ENCODE results near the gene RNF145. TPM values are rescaled to one million over a fixed set of nuclear protein-coding genes. Genes with fewer than 3 reads are reported as not detected.

The RNF145 gene
- total and polyA plus RNA-seq, 3 experiments from 2014 or later = 12.9 to 85.0 (median 80.0) TPM

DNA sequence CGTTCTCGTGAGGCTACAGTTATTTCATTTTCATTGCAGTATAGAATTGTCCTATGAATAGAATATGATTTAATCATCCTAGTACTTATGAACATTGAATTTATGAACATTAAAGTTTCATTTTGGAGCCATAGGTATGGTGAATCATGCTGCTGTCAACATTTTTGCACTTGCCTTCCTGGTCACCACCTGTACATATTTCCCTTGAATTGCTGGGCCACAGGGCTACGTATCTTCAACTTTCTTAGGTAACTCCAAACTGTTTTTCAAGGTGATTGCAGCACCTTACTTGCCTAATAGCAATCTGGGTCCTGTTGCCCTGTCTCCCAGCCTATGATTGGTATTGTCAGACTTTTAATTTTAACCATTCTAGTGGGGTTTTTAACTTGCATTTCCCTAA, 6.5 kb upstream of the RNF145 start:
- Histone ChIP-seq H3K4me3 (ENCODE audit: low read length) (no peak overlapping the region), H3K4me1 (ENCODE audit: insufficient read depth, low read length) (no peaks in the 10 kb centered on the region), H3K9me3 (ENCODE audit: low read length) (no peaks in the 10 kb centered on the region), H3K36me3 (ENCODE audit: insufficient read depth, low read length) (no peaks in the 10 kb centered on the region), H3K27me3 (ENCODE audit: insufficient read depth, low read length, poor library complexity, severe bottlenecking) (no peaks in the 10 kb centered on the region), H3K27ac (ENCODE audit: low read depth, low read length) (no peak overlapping the region)
- Mint-ChIP-seq H3K27me3 (peaks cover 7 to 12% of the 10 kb centered on the region in 2 donors), H3K36me3 (no peaks in the 10 kb centered on the region), H3K4me1 (peaks cover 8 to 13% (median 12%) of the 10 kb centered on the region in 3 donors), H3K4me3 (no peak overlapping the region), H3K9me3 (no peaks in the 10 kb centered on the region), H3K27ac (no peak overlapping the region)
- CTCF ChIA-PET = interaction anchor here (1.3 kb wide), 1 partner anchor 18 kb away, joined by 4 read pairs; no protein-coding TSS in a partner anchor
- no peak for DNase-seq
- POLR2A ChIA-PET = no interaction called here

DNA sequence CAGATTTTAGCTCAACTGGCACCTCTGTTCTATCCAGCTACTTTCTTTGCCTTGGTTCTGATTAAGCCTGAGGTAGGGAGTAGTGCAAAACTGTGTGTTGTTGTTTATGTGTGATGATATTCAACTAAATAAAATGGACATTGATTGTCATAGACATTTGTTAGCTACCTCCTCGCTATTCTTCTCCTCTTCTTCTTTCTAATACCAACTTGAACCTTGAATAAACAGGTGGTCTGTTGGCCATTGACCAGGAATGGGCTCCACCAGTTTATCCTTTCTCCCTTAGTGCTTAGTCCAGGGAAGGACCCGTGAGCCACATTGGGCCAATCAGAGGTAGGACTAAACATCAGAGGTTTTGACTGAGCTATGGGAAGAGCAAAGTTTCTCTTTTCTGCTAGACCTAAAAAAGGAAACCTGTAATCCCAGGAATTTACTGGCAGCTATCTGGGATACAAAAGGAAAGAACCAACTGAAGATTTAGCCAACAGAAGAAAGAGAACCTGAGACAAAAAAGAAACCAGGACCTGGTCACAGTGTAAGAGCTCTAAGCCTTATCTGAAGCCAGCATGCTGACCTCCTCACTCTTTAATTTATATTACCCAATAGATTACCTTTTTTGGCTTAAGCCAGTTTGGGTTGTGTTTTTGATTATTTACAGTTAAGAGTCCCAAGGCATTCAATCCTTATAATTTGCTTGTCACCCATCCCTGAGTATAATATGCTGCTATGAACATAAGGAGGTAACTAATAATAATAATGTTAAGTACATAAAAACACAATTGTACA, 5.3 kb upstream of the RNF145 start:
- no peaks in the 10 kb centered on the region for H3K9me3 Mint-ChIP-seq
- DNase-seq = no peak
- CTCF ChIA-PET = interaction anchor here (1.3 kb wide), 1 partner anchor 16 kb away, joined by 4 read pairs; no protein-coding TSS in a partner anchor
- H3K27ac Mint-ChIP-seq = peak overlapping the region in 1 of 8 donors; percentile 32
- H3K36me3 Mint-ChIP-seq = peaks cover 0 to 2% (median 0%) of the 10 kb centered on the region in 3 donors
- no peak overlapping the region for H3K27ac ChIP-seq (ENCODE audit: low read depth, low read length)
- no peaks in the 10 kb centered on the region for H3K9me3 ChIP-seq (ENCODE audit: low read length)
- H3K27me3 ChIP-seq (ENCODE audit: insufficient read depth, low read length, poor library complexity, severe bottlenecking) = no peaks in the 10 kb centered on the region
- peaks cover 9% of the 10 kb centered on the region for H3K4me1 ChIP-seq (ENCODE audit: insufficient read depth, low read length)
- H3K27me3 Mint-ChIP-seq = peaks cover 9 to 10% of the 10 kb centered on the region in 2 donors
- H3K36me3 ChIP-seq (ENCODE audit: insufficient read depth, low read length) = no peaks in the 10 kb centered on the region
- peaks cover 15 to 17% (median 16%) of the 10 kb centered on the region in 3 donors for H3K4me1 Mint-ChIP-seq
- no peak overlapping the region for H3K4me3 ChIP-seq (ENCODE audit: low read length)
- peak overlapping the region in 1 of 7 donors; percentile 32 for H3K4me3 Mint-ChIP-seq
- POLR2A ChIA-PET = interaction anchor here (0.5 kb wide), 1 partner anchor 10 kb away, joined by 5 read pairs; no protein-coding TSS in a partner anchor

DNA sequence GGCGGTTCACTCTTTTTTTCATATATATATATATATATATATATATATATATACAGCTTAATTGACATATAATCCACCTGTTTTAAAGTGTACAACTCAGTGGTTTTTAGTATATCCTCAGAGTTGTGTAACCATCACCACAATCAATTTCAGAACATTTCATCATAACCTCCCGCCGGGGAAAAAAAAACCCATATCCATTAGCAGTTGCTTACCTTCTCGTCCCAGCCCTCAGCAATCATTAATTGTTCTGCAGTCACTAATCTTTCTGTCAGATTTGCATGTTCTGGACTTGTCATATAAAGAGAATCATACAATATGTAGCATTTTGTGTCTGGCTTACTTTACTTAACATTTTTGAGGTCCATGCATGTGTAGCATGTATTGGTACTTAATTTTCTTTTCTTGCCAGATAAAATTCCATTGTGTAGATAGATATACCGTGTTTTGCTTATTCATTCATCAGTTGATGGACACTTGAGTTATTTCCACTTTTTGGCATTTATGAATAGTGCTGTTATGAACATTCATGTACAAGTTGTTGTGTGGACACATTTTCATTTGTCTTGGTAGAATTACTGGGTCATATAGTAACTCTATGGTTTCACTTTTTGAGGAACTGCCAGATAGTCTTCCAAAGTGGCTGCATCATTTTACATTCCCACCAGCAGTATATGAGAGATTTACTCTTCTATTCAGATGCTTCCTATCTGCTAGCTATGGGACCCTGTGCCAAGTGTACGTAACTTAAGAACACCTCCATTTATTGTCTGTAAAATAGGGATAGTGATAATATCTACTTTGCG, 3.5 kb upstream of the RNF145 start:
- ChIA-PET POLR2A (no interaction called here), CTCF (no interaction called here)
- Histone ChIP-seq H3K27me3 (ENCODE audit: insufficient read depth, low read length, poor library complexity, severe bottlenecking) (no peaks in the 10 kb centered on the region), H3K27ac (ENCODE audit: low read depth, low read length) (no peak overlapping the region), H3K4me3 (ENCODE audit: low read length) (no peak overlapping the region), H3K9me3 (ENCODE audit: low read length) (no peaks in the 10 kb centered on the region), H3K4me1 (ENCODE audit: insufficient read depth, low read length) (peaks cover 10% of the 10 kb centered on the region), H3K36me3 (ENCODE audit: insufficient read depth, low read length) (no peaks in the 10 kb centered on the region)
- Mint-ChIP-seq H3K9me3 (no peaks in the 10 kb centered on the region), H3K27ac (peak overlapping the region in 1 of 8 donors; percentile 2), H3K4me3 (peak overlapping the region in 1 of 7 donors; percentile 31), H3K36me3 (peaks cover 0 to 11% (median 0%) of the 10 kb centered on the region in 3 donors), H3K4me1 (peaks cover 17 to 23% (median 20%) of the 10 kb centered on the region in 3 donors), H3K27me3 (peaks cover 9 to 10% of the 10 kb centered on the region in 2 donors)
- no peak for DNase-seq

DNA sequence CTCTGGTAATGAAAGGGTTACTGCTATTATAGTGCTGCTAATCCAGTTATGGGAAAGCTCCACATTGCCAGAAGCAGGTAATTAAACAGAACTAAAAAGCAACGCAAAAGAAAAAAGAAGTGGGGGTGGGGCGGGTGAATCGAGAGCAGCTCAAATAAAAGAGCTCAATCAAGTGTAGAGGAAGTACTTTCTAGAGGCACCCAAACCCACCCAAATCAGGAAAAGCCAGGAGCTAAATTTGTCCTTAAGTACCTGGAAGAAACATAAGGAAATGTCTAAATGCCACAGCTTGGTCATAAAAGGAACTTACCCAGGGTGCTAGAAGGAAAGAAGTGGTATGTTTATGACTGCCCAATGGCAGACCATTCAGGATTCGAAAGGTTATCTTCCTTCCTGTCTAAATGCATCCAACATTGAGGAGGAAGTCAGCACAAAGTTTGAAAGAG, 2.4 kb upstream of the RNF145 start:
- no peaks in the 10 kb centered on the region for H3K27me3 ChIP-seq (ENCODE audit: insufficient read depth, low read length, poor library complexity, severe bottlenecking)
- Mint-ChIP-seq H3K4me3 (no peak overlapping the region), H3K9me3 (no peaks in the 10 kb centered on the region), H3K27me3 (peaks cover 6 to 9% of the 10 kb centered on the region in 2 donors), H3K4me1 (peaks cover 23 to 29% (median 28%) of the 10 kb centered on the region in 3 donors), H3K27ac (peak overlapping the region in 1 of 8 donors; percentile 6), H3K36me3 (peaks cover 0 to 17% (median 0%) of the 10 kb centered on the region in 3 donors)
- no peak overlapping the region for H3K27ac ChIP-seq (ENCODE audit: low read depth, low read length)
- no peaks in the 10 kb centered on the region for H3K9me3 ChIP-seq (ENCODE audit: low read length)
- H3K4me3 ChIP-seq (ENCODE audit: low read length) = no peak overlapping the region
- peaks cover 19% of the 10 kb centered on the region for H3K4me1 ChIP-seq (ENCODE audit: insufficient read depth, low read length)
- no peak for DNase-seq
- POLR2A ChIA-PET = no interaction called here
- H3K36me3 ChIP-seq (ENCODE audit: insufficient read depth, low read length) = no peaks in the 10 kb centered on the region
- CTCF ChIA-PET = no interaction called here

DNA sequence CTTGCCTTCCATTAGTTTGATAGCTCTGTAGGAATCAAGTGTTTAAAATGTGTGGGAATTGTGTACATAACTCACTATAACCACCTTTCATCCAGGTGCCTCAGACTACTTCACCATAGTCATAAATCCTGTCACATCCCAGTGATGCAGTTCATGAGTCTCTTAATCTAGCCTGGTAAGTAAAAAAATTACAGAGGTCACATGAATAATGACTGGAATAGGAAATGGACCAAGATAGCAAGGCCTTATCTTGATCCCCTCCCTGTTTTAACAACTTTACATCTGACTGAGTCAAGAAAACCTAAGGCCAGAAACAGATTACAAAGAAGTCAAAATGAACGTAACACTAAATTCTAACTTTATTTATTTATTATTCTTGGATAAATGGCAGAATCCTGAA, 1.5 kb upstream of the RNF145 start:
- CTCF ChIA-PET = no interaction called here
- Mint-ChIP-seq H3K36me3 (peaks cover 0 to 17% (median 0%) of the 10 kb centered on the region in 3 donors), H3K27ac (peak overlapping the region in 6 of 8 donors; percentile 28 to 98 (median 96)), H3K27me3 (peaks cover 6 to 9% of the 10 kb centered on the region in 2 donors), H3K9me3 (no peaks in the 10 kb centered on the region), H3K4me1 (peaks cover 30 to 38% (median 37%) of the 10 kb centered on the region in 3 donors), H3K4me3 (peak overlapping the region; percentile 57 to 97 (median 96))
- POLR2A ChIA-PET = no interaction called here
- no peaks in the 10 kb centered on the region for H3K36me3 ChIP-seq (ENCODE audit: insufficient read depth, low read length)
- DNase-seq = no peak
- no peaks in the 10 kb centered on the region for H3K27me3 ChIP-seq (ENCODE audit: insufficient read depth, low read length, poor library complexity, severe bottlenecking)
- H3K9me3 ChIP-seq (ENCODE audit: low read length) = no peaks in the 10 kb centered on the region
- peaks cover 28% of the 10 kb centered on the region for H3K4me1 ChIP-seq (ENCODE audit: insufficient read depth, low read length)
- H3K4me3 ChIP-seq (ENCODE audit: low read length) = no peak overlapping the region
- no peak overlapping the region for H3K27ac ChIP-seq (ENCODE audit: low read depth, low read length)

DNA sequence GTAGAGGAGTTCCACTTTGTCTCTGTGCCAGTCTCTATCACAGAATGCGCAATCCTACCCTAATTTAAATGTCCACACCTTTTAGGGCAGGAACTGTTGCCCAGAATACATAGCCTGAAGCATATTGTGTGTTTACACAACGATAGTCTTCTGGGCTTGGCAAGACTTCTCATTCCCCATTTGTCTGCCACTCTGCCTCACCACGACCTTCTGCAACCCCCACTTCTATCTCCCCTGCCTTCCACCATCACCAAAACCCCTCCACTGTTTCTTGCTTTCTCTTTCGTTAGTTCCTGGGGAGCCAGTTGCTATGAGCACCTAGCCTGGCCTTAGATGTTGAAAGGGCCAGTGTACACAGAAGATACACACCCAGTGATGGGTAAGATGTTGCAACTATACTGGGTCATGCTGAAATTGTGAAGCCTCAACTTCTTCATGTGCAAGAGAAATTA, 883 bp upstream of the RNF145 start:
- Mint-ChIP-seq H3K27ac (peak overlapping the region; percentile 7 to 98 (median 96)), H3K36me3 (peaks cover 0 to 17% (median 0%) of the 10 kb centered on the region in 3 donors), H3K27me3 (peaks cover 6 to 9% of the 10 kb centered on the region in 2 donors), H3K4me1 (peaks cover 36 to 44% (median 43%) of the 10 kb centered on the region in 3 donors), H3K9me3 (no peaks in the 10 kb centered on the region), H3K4me3 (peak overlapping the region; percentile 93 to 97 (median 96))
- Histone ChIP-seq H3K27ac (ENCODE audit: low read depth, low read length) (no peak overlapping the region), H3K27me3 (ENCODE audit: insufficient read depth, low read length, poor library complexity, severe bottlenecking) (no peaks in the 10 kb centered on the region), H3K9me3 (ENCODE audit: low read length) (no peaks in the 10 kb centered on the region), H3K4me1 (ENCODE audit: insufficient read depth, low read length) (peaks cover 34% of the 10 kb centered on the region), H3K4me3 (ENCODE audit: low read length) (peak overlapping the region; percentile 75), H3K36me3 (ENCODE audit: insufficient read depth, low read length) (no peaks in the 10 kb centered on the region)
- ChIA-PET POLR2A (no interaction called here), CTCF (no interaction called here)
- DNase-seq = no peak

DNA sequence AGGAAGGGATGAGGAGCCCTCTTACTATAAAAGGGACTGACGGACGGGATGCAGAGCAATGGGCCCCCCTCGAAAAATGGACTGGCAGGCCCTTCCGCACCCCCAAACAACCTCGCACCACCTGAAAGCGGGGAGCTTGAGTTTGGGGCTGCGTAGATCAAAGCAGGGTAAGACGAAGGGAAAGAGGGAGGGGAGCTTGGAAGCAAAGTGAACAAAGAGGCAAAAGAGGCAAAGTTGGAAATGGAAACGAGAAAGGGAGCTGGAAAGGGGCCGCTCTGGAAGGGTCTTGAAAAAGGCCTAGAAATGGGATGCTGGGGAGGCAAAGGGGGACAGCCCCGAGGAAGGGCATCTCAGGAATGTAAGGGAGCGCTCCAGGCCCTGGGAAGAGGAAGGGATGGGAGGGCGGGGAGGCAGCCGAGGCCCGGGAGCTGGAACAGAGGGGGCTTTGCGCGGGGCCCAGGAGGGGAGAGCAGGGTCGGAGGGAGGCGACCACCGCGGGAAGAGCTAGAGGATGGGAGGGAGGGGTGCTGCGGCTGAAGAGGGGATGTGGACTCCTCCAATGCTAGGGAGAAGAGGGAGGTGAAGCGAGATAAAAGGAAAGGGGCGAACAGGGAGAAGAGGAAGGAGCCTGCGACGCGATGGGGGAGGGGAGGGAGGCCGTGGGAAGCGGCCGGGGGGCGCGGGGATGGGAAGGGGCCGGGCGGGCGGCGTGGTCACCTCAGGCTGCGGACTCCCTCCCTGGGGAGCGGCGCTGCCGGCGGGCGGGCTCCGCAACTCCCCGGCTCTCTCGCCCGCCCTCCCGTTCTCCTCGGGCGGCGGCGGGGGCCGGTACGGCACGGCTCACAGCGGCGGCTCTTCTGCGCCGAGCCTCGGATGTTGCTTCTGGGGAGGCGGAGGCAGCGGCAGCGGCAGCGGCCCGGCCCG, 577 bp downstream of the RNF145 start:
- CTCF ChIA-PET = interaction anchor here (1.0 to 2.0 kb wide), 7 partner anchors 10 to 779 kb away, joined by 3 to 14 read pairs (median 3); no protein-coding TSS in a partner anchor
- POLR2A ChIA-PET = interaction anchor here (0.7 to 2.3 kb wide), 7 partner anchors 10 to 1211 kb away, joined by 3 to 15 read pairs (median 4); partner anchors contain the start of gene UBLCP1
- H3K4me1 Mint-ChIP-seq = peaks cover 51 to 59% (median 58%) of the 10 kb centered on the region in 3 donors
- peaks cover 48% of the 10 kb centered on the region for H3K4me1 ChIP-seq (ENCODE audit: insufficient read depth, low read length)
- H3K27me3 ChIP-seq (ENCODE audit: insufficient read depth, low read length, poor library complexity, severe bottlenecking) = no peaks in the 10 kb centered on the region
- peaks cover 0 to 4% of the 10 kb centered on the region in 2 donors for H3K27me3 Mint-ChIP-seq
- H3K27ac ChIP-seq (ENCODE audit: low read depth, low read length) = peak overlapping the region; percentile 87
- H3K27ac Mint-ChIP-seq = peak overlapping the region; percentile 96 to 98 (median 98)
- no peaks in the 10 kb centered on the region for H3K36me3 ChIP-seq (ENCODE audit: insufficient read depth, low read length)
- DNase-seq = peak in 3 of 5 donors; percentile 0 to 4 (median 1)
- H3K9me3 Mint-ChIP-seq = no peaks in the 10 kb centered on the region
- H3K4me3 ChIP-seq (ENCODE audit: low read length) = peak overlapping the region; percentile 88
- H3K36me3 Mint-ChIP-seq = peaks cover 0 to 17% (median 0%) of the 10 kb centered on the region in 3 donors
- H3K9me3 ChIP-seq (ENCODE audit: low read length) = no peaks in the 10 kb centered on the region
- peak overlapping the region; percentile 94 to 99 (median 96) for H3K4me3 Mint-ChIP-seq
